DMS53 (cell line): Measurements from ENCODE around the gene PLPPR4.
"Not testable (repeated sequence)": the region's sequence is repeated elsewhere in the genome, so short reads cannot be mapped to it uniquely, and the experiment has no call there.

Experiments
- DNase-seq: peaks from one replicate; lab custom pipeline; 2025; lab: John Stamatoyannopoulos, UW

The PLPPR4 gene, protein sequence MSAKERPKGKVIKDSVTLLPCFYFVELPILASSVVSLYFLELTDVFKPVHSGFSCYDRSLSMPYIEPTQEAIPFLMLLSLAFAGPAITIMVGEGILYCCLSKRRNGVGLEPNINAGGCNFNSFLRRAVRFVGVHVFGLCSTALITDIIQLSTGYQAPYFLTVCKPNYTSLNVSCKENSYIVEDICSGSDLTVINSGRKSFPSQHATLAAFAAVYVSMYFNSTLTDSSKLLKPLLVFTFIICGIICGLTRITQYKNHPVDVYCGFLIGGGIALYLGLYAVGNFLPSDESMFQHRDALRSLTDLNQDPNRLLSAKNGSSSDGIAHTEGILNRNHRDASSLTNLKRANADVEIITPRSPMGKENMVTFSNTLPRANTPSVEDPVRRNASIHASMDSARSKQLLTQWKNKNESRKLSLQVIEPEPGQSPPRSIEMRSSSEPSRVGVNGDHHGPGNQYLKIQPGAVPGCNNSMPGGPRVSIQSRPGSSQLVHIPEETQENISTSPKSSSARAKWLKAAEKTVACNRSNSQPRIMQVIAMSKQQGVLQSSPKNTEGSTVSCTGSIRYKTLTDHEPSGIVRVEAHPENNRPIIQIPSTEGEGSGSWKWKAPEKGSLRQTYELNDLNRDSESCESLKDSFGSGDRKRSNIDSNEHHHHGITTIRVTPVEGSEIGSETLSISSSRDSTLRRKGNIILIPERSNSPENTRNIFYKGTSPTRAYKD

DNA sequence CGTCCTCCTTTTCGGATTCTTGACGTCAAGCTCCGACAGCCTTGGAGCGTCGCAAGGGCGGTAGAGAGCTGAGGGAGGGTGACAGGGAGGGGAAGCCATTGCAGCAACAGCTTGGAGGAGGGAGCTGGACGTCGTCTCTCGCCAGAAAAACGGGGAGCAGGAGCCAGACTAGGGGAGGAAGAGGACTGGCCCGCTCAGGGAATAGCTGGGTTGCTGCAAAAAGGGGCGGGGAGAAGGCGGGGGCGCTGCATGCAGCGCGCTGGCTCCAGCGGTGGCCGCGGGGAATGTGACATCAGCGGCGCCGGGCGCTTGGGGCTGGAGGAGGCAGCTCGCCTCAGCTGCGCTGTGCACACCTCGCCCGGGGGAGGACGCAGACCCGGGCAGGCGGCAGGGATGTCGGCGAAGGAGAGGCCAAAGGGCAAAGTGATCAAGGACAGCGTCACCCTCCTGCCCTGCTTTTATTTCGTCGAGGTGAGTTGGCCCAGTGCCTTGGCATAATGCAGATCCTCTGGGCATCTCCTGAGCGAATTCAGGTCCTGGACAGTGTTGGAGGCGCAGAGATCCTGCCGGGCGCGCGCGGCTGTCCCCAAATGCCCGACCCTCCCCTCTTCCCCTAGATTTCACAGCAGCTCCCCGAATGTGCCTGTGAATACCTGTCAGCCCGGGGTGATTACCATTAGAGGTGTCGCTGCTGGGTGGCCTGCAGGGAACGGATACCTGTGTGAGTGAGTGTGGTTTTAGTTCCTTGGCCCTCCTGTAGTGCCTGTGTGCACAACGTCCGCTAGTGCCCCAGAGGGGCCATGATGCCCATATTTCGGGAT, at the start of gene PLPPR4:
TSS of gene PLPPR4 (plus strand) at position 292 of the 821 bp plus-strand sequence. CDS start at position 394, 102 bp downstream.
- DNase-seq: peak; percentile 85

GRCh38 chr1:99216956-99217355, 47.3 kb upstream of the PLPPR4 start:
- peak; percentile 31 for DNase-seq

GRCh38 chr1:99217599-99217998, 46.7 kb upstream of the PLPPR4 start:
- no peak for DNase-seq

- DNase-seq: no peak
Measured at GRCh38 chr1:99218572-99218971, 45.7 kb upstream of the PLPPR4 start.

- DNase-seq: no peak
Measured at GRCh38 chr1:99218999-99219398, 45.3 kb upstream of the PLPPR4 start.

- DNase-seq: no peak
Measured at GRCh38 chr1:99227056-99227897, 37.0 kb upstream of the PLPPR4 start.

GRCh38 chr1:99228153-99228552, 36.1 kb upstream of the PLPPR4 start:
- no peak for DNase-seq

DNA sequence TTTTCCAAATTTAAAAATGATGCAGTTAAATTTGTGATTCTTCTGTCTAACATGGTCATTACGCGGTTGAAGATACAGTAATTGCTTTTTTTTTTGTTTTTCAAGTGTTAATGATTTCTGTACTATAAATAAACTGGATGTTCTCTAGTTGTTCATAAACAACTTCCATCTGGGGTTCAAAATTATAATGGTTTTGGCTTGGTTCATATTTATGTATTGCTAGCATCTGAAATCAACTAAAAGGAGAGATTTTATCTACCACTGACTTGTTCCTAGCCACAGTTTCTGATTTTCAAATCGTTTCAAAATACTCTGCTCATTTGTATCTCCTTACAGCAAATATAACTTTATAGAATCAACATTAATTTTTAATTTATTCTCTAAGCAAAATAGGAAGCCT, 35.2 kb upstream of the PLPPR4 start:
- DNase-seq: no peak

- no peak for DNase-seq
Measured at GRCh38 chr1:99230695-99231094, 33.6 kb upstream of the PLPPR4 start.

DNA sequence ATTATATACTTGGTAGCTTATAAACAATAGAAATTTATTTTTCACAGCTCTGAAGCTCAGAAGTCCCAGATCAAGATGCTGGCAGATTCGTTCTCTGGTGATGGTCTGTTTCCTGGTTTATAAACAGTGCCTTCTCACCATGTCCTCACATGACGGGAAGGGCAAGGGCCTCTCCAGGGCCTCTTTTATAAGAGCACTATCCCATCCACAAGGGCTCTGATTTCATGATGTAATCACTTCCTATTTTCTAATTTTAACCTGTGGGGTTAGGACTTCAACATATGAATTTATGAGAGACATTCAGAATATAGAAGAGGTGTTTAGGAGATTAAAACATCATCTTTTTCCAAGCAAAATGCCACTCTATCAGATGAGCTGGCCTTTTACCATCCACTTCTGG, 32.1 kb upstream of the PLPPR4 start:
- DNase-seq: no peak

GRCh38 chr1:99233446-99233845, 30.8 kb upstream of the PLPPR4 start:
- DNase-seq: no peak

GRCh38 chr1:99236756-99237155, 27.5 kb upstream of the PLPPR4 start:
- no peak for DNase-seq

GRCh38 chr1:99239690-99240089, 24.6 kb upstream of the PLPPR4 start:
- DNase-seq: no peak

GRCh38 chr1:99240621-99241020, 23.7 kb upstream of the PLPPR4 start:
- no peak for DNase-seq

DNA sequence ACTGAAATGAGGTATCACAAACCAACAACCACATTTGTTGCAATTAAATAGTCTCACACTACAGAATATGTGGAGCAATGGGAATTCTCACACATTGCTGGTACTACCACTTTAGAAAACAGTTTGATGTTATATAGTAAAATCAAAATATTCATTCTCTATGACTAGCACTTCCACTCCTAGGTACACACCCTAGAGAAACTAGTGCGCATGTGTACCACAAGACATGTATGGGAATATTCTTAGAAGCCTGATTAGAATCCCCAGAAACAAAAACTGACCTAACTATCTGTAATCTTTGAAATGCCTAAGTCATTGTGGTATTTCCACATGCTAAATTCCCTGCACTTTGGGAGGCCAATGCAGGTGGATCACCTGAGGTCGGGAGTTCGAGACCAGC, 18.1 kb upstream of the PLPPR4 start:
- no peak for DNase-seq

DNA sequence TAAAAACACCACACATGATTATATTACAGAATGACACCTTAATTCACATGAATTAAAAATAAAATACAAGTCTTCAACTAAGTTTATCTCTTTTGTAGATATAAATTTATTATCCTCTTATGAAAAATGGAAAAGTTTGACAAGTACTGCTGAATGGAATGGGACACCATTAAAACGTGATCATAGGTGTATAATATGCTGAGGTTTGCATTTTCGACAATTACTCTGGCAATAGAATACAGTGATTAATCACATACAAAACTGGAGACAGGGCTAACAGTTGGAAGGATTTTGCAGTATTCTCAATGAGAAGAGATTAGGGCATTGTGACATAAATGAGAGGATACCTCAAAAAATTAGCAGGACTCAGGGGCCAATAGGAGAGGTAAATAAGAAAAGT, 17.1 kb upstream of the PLPPR4 start:
- DNase-seq: no peak

GRCh38 chr1:99250728-99251127, 13.6 kb upstream of the PLPPR4 start:
- no peak for DNase-seq

GRCh38 chr1:99251308-99251707, 13.0 kb upstream of the PLPPR4 start:
- no peak for DNase-seq

DNA sequence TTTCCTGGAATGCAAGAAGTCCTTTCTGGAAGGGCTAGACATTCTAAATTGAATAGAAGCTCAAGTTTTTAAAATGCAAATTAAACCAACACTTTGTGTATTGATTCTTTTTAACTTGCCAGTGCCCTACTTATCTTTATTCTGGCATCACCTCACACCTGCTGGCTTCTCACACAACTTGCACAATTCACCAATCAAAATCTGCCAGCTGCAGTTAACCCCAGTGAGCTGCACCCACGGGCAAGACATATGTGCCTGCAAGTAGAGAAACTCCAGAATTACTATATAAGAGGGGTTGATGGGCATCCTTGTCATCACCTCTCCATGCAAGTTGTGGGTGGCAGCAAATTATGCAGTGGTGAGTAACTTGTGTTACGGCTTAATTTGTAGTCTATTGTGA, 11.7 kb upstream of the PLPPR4 start:
- no peak for DNase-seq

DNA sequence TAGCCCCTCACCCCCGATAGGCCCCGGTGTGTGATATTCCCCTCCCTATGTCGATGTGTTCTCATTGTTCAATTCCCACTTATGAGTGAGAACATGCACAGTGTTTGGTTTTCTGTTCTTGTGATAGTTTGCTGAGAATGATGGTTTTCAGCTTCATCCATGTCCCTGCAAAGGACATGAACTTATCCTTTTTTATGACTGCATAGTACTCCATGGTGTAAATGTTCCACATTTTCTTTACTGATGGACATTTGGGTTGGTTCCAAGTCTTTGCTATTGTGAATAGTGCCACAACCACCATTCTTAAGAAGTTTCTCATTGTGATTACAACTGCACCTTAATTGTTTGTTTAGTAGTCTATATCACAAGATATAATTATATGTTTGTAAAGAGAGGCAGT, 3.9 kb upstream of the PLPPR4 start:
- DNase-seq: not testable (repeated sequence)

DNA sequence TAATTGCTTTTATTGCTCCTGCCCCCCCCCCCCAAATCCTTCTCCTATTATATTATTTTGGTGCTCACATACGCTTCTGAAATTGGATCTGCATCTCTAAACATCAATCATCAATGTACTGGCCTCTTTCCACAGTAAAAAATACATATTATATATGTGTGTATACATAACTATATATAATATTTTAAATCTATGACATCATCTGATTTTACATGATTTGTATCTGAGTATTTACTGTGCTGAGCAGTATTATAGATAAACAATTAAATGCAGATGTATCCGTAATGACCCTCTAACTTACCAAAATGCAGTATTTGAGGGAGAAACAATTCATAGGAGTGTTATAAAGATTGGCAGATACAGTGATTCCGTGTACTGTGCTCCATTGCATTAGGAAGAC, 832 bp downstream of the PLPPR4 start:
- DNase-seq: no peak

- DNase-seq: no peak
Measured at GRCh38 chr1:99266726-99267125, 2.4 kb downstream of the PLPPR4 start.
